ENCODE data around the gene LRRC32.

DNA sequence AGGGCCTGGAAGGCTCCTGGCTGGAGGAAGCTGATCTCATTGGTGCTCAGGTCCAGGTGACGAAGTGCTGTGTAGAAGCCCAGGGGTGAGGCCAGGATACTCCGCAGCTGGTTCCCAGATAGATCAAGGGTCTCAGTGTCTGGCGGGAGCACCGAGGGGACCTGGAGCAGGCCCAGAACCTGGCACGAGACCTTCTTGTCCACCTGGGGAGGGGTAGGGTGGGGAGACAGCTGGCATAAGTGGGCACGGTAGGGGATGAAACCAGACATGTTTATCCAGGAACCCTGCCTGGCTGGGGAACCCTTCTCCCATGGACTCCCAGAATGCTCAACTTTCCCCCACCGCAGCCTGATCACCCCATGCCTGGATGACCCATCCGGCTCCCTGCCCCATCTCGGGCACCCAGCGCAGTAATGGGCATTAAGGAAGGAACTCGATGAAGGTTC is 9.2 kb downstream of the LRRC32 start:
- TF ChIP-seq, protein P1, sequence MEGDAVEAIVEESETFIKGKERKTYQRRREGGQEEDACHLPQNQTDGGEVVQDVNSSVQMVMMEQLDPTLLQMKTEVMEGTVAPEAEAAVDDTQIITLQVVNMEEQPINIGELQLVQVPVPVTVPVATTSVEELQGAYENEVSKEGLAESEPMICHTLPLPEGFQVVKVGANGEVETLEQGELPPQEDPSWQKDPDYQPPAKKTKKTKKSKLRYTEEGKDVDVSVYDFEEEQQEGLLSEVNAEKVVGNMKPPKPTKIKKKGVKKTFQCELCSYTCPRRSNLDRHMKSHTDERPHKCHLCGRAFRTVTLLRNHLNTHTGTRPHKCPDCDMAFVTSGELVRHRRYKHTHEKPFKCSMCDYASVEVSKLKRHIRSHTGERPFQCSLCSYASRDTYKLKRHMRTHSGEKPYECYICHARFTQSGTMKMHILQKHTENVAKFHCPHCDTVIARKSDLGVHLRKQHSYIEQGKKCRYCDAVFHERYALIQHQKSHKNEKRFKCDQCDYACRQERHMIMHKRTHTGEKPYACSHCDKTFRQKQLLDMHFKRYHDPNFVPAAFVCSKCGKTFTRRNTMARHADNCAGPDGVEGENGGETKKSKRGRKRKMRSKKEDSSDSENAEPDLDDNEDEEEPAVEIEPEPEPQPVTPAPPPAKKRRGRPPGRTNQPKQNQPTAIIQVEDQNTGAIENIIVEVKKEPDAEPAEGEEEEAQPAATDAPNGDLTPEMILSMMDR (conservative IDR thresholded peaks at IDR 0.05; ENCODE audit: low read depth in 2 of 2) = no peak
- no peak for TF ChIP-seq POLR2AphosphoS5 (IDR thresholded peaks at IDR 0.05; ENCODE audit: low read depth)
- TF ChIP-seq JUNB (IDR thresholded peaks at IDR 0.05; ENCODE audit: unreplicated experiment) = no peak
- TF ChIP-seq, protein P2, sequence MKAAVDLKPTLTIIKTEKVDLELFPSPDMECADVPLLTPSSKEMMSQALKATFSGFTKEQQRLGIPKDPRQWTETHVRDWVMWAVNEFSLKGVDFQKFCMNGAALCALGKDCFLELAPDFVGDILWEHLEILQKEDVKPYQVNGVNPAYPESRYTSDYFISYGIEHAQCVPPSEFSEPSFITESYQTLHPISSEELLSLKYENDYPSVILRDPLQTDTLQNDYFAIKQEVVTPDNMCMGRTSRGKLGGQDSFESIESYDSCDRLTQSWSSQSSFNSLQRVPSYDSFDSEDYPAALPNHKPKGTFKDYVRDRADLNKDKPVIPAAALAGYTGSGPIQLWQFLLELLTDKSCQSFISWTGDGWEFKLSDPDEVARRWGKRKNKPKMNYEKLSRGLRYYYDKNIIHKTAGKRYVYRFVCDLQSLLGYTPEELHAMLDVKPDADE (IDR thresholded peaks at IDR 0.05) = no peak
- TF ChIP-seq, protein P3, sequence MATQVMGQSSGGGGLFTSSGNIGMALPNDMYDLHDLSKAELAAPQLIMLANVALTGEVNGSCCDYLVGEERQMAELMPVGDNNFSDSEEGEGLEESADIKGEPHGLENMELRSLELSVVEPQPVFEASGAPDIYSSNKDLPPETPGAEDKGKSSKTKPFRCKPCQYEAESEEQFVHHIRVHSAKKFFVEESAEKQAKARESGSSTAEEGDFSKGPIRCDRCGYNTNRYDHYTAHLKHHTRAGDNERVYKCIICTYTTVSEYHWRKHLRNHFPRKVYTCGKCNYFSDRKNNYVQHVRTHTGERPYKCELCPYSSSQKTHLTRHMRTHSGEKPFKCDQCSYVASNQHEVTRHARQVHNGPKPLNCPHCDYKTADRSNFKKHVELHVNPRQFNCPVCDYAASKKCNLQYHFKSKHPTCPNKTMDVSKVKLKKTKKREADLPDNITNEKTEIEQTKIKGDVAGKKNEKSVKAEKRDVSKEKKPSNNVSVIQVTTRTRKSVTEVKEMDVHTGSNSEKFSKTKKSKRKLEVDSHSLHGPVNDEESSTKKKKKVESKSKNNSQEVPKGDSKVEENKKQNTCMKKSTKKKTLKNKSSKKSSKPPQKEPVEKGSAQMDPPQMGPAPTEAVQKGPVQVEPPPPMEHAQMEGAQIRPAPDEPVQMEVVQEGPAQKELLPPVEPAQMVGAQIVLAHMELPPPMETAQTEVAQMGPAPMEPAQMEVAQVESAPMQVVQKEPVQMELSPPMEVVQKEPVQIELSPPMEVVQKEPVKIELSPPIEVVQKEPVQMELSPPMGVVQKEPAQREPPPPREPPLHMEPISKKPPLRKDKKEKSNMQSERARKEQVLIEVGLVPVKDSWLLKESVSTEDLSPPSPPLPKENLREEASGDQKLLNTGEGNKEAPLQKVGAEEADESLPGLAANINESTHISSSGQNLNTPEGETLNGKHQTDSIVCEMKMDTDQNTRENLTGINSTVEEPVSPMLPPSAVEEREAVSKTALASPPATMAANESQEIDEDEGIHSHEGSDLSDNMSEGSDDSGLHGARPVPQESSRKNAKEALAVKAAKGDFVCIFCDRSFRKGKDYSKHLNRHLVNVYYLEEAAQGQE (IDR thresholded peaks at IDR 0.05; ENCODE audit: unreplicated experiment) = no peak
- TF ChIP-seq EZH2phosphoT487 (IDR thresholded peaks at IDR 0.05; ENCODE audit: unreplicated experiment) = no peak
- TF ChIP-seq CREB1 (CRISPR knock-in tag; IDR thresholded peaks at IDR 0.05; ENCODE audit: low read depth) = no peak
- no peak for TF ChIP-seq EZH2 (IDR thresholded peaks at IDR 0.05; ENCODE audit: low read depth, unreplicated experiment)
- TF ChIP-seq ZNF462 (CRISPR knock-in tag; IDR thresholded peaks at IDR 0.05) = no peak
